ENCODE results near the gene C1QL4. TPM values are rescaled to one million over a fixed set of nuclear protein-coding genes. Genes with fewer than 3 reads are reported as not detected.

C1QL4 gene
- total and polyA plus RNA-seq, 9 of the 15 experiments (the other 6 are each of a cell fraction or from before 2014, with no cell fraction given) = 0.08 to 2.1 (median 0.31) TPM

GRCh38 chr12:49342066-49342913 lies 5.3 kb upstream of the C1QL4 start (continued):
- no peak for TF ChIP-seq BCLAF1 (IDR thresholded peaks at IDR 0.05; ENCODE audit: borderline replicate concordance in 1 of 2, control insufficient read depth in 1 of 2, low read depth in 2 of 2, low read length in 1 of 2)
- no peak for TF ChIP-seq ARID3A (IDR thresholded peaks at IDR 0.05; ENCODE audit: borderline replicate concordance, low read depth, low read length)
- no peak; the same call in 1 of the 2 replicates for TF ChIP-seq TEAD4 (IDR thresholded peaks at IDR 0.05; ENCODE audit: low read length)
- no peak for TF ChIP-seq TEAD4 (CRISPR knock-in tag; IDR thresholded peaks at IDR 0.05; ENCODE audit: borderline replicate concordance)
- TF ChIP-seq PHTF2 (CRISPR knock-in tag; IDR thresholded peaks at IDR 0.05) = no peak
- TF ChIP-seq RAD21 (CRISPR knock-in tag; conservative IDR thresholded peaks at IDR 0.05 in 1 of 2, IDR thresholded peaks at IDR 0.05 in 1 of 2) = peak; percentile 86 to 94
- TF ChIP-seq SRSF1 (IDR thresholded peaks at IDR 0.05; ENCODE audit: low read depth, low read length) = no peak
- TF ChIP-seq ZSCAN29 (IDR thresholded peaks at IDR 0.05) = no peak
- no peak for TF ChIP-seq E2F3 (CRISPR knock-in tag; IDR thresholded peaks at IDR 0.05)
- peak; percentile 76; the same call in 1 of the 2 replicates for TF ChIP-seq TFAP4 (CRISPR knock-in tag; IDR thresholded peaks at IDR 0.05; ENCODE audit: borderline replicate concordance)
- TF ChIP-seq CAMTA2 (CRISPR knock-in tag; conservative IDR thresholded peaks at IDR 0.05) = no peak
- TF ChIP-seq ZNF583 (CRISPR knock-in tag; IDR thresholded peaks at IDR 0.05) = no peak
- TF ChIP-seq RBM25 (IDR thresholded peaks at IDR 0.05; ENCODE audit: low read depth, low read length, severe bottlenecking) = no peak
- TF ChIP-seq HMGN3 (IDR thresholded peaks at IDR 0.05; ENCODE audit: borderline replicate concordance, extremely low read depth, insufficient read length, low read depth, low read length) = peak; percentile 34
- TF ChIP-seq EP400 (IDR thresholded peaks at IDR 0.05) = no peak
- TF ChIP-seq ELF4 (CRISPR knock-in tag; IDR thresholded peaks at IDR 0.05) = no peak
- no peak for TF ChIP-seq ZNF175 (CRISPR knock-in tag; IDR thresholded peaks at IDR 0.05; ENCODE audit: low read depth)
- no peak for TF ChIP-seq ZBTB49 (CRISPR knock-in tag; IDR thresholded peaks at IDR 0.05; ENCODE audit: borderline replicate concordance)
- no peak for TF ChIP-seq SETDB1 (IDR thresholded peaks at IDR 0.05; ENCODE audit: low read length)

Data from K562 (cell line).